ENCODE measurements around the gene FAM50B. TPM values are rescaled to one million over a fixed set of nuclear protein-coding genes. Genes with fewer than 3 reads are reported as not detected.
"Not testable (repeated sequence)": the region's sequence is repeated elsewhere in the genome, so short reads cannot be mapped to it uniquely, and the experiment has no call there.

FAM50B gene
- total RNA-seq, 6 donors from 2014 or later: 11.7 to 23.3 (median 15.4) TPM

DNA sequence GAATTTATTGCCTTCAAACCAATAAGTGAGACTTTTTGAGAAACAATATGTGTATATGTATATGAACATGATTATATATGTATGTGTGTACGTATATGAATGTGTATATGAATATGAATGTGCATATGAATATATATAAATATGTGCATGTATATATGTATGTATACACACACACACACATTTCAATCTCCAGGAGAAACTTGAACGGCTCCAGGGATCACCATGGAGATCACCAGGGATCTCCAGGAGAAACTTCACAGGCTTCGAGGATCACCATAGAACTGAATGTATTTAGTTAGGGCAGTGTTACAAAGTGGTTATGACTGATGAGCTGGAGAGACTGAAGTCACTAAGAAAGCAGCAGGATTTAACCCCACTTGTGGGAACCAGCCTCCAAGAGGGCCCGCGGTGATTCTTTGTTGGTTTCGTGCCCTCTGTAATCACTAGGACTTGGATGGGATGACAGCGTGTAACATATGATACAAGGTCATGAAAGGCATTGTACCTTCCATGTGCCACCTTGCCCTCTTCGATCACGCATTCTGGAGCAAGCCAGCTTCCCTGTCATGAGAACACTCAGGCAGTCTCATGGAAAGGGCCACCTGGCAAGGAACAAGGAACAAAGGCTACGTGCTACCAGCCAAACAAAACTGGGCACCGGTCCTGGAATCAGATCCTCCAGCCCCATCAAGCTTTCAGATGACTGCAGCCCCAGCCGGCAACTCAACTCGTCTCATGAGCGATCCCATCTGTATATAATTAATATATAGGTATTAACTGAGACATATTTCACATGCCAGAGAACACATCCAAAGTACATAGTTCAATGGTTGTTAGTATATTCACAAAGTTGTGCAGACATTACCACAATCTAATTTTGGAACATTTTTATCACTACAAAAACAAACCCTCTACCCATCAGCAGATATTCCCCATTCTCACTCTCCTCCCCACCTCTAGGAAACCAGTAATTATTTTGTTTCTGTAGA, 8.6 kb downstream of the FAM50B start:
- DNase-seq: no peak

DNA sequence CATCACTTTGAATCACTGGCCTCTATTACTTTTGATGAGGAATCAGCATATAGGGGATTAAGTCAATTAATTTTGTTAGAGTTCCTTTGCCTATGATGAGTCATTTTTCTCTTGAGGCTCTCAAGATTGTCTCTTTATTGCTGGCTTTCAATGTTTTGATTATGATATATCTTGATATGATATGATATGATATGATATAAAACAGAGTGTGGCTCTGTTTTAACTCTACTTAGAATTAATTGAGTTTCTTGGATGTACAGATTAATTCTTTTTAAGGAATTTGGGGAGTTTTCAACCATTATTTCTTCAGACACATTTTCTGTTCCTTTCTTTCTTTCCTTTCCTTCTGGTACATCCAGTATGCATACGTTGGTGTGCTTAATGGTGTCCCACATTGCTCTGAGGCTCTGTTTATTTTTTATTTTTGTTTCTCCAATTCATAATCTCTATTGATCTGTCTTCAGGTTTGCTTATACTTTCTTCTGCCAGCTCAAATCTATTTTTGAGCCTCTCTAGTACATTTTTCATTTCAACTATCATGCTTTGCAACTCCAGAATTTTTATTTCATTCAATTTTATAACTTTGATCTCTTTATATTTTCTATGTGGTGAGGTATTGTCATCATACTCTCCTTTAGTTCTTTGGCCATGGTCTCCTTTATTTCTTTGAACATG, 10.8 kb downstream of the FAM50B start:
- H3K4me3 ChIP-seq: no peak overlapping the region
- no peak for DNase-seq
- TF ChIP-seq, protein P1, sequence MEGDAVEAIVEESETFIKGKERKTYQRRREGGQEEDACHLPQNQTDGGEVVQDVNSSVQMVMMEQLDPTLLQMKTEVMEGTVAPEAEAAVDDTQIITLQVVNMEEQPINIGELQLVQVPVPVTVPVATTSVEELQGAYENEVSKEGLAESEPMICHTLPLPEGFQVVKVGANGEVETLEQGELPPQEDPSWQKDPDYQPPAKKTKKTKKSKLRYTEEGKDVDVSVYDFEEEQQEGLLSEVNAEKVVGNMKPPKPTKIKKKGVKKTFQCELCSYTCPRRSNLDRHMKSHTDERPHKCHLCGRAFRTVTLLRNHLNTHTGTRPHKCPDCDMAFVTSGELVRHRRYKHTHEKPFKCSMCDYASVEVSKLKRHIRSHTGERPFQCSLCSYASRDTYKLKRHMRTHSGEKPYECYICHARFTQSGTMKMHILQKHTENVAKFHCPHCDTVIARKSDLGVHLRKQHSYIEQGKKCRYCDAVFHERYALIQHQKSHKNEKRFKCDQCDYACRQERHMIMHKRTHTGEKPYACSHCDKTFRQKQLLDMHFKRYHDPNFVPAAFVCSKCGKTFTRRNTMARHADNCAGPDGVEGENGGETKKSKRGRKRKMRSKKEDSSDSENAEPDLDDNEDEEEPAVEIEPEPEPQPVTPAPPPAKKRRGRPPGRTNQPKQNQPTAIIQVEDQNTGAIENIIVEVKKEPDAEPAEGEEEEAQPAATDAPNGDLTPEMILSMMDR (IDR thresholded peaks at IDR 0.05): no peak
- WGBS, 2 donors: 72 to 81% methylated on average over 1 of the region's 1 CpG
- H3K4me1 ChIP-seq: no peaks in the 10 kb centered on the region
- ATAC-seq (ENCODE audit: low FRiP score in 2 of 2): no peak
- H3K27ac ChIP-seq: no peak overlapping the region
- no peaks in the 10 kb centered on the region for H3K9me3 ChIP-seq
- no peaks in the 10 kb centered on the region for H3K36me3 ChIP-seq
- H3K27me3 ChIP-seq: no peaks in the 10 kb centered on the region

More for the DNA sequence above, 8.6 kb downstream of the FAM50B start:
- Histone ChIP-seq H3K4me3 (no peak overlapping the region), H3K9me3 (no peaks in the 10 kb centered on the region), H3K27ac (no peak overlapping the region), H3K36me3 (no peaks in the 10 kb centered on the region), H3K27me3 (no peaks in the 10 kb centered on the region), H3K4me1 (no peaks in the 10 kb centered on the region)
- no peak for ATAC-seq (ENCODE audit: low FRiP score in 2 of 2)
- TF ChIP-seq, protein P1 (IDR thresholded peaks at IDR 0.05): no peak
- TF ChIP-seq EP300 (IDR thresholded peaks at IDR 0.05): no peak
- TF ChIP-seq POLR2A (IDR thresholded peaks at IDR 0.05): no peak
- no peak for TF ChIP-seq POLR2AphosphoS5 (IDR thresholded peaks at IDR 0.05)
- 92 to 93% methylated on average over 14 of the region's 14 CpGs for WGBS, 2 donors

DNA sequence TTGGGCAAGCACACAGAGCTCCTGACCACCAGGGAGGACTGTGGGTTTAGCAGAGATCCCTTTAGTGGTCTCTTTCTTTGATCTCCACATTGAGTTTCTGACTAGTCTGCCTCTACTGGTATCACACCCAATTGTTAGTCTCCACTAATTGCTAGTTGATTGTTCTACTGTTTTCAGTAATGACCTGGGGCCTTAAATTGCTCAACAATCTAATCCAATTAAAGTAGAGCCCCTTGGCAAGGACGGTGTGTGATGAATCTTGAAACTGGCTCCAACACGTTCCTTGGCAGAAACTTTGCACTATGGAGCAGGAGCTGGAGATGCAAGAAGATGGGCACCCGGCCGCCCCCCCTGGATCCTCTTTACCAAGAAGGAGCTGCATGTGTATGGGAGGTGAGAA, 12.3 kb downstream of the FAM50B start:
- no peaks in the 10 kb centered on the region for H3K9me3 ChIP-seq
- no peak overlapping the region for H3K27ac ChIP-seq
- TF ChIP-seq POLR2A (IDR thresholded peaks at IDR 0.05) (no peak), EP300 (IDR thresholded peaks at IDR 0.05) (no peak), POLR2AphosphoS5 (IDR thresholded peaks at IDR 0.05) (no peak)
- TF ChIP-seq, protein P1 (IDR thresholded peaks at IDR 0.05): no peak
- no peak for DNase-seq
- no peaks in the 10 kb centered on the region for H3K36me3 ChIP-seq
- no peak overlapping the region for H3K4me3 ChIP-seq
- 92 to 94% methylated on average over 4 of the region's 4 CpGs for WGBS, 2 donors
- ATAC-seq (ENCODE audit: low FRiP score in 2 of 2): no peak
- H3K27me3 ChIP-seq: no peaks in the 10 kb centered on the region
- no peaks in the 10 kb centered on the region for H3K4me1 ChIP-seq

DNA sequence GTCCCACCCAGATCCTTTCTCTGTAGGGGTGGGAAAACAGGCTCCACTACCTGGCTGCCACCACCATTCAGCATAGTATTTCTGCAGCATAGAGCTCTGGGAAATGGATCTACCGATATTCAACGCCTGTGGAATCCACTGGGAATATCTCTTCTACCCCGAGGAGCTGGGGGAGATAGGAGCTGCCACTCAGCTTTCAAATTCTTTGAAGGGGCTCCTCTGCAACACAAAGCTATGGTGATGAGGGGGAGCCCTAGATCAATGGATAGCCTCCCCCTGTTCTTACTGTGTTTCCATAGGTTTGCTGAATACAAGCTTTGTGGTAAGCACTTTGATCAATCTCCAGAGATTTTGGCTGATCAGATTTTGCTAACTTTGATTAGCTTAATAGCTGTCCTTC, 12.9 kb downstream of the FAM50B start:
- H3K27me3 ChIP-seq: no peaks in the 10 kb centered on the region
- ATAC-seq (ENCODE audit: low FRiP score in 2 of 2) (no peak), DNase-seq (no peak)
- H3K4me3 ChIP-seq: no peak overlapping the region
- no peaks in the 10 kb centered on the region for H3K4me1 ChIP-seq
- no peaks in the 10 kb centered on the region for H3K36me3 ChIP-seq
- TF ChIP-seq, protein P1 (IDR thresholded peaks at IDR 0.05): no peak
- TF ChIP-seq POLR2A (IDR thresholded peaks at IDR 0.05): no peak
- TF ChIP-seq POLR2AphosphoS5 (IDR thresholded peaks at IDR 0.05): no peak
- no peak for TF ChIP-seq EP300 (IDR thresholded peaks at IDR 0.05)
- WGBS, 2 donors: 67 to 83% methylated on average over 3 of the region's 3 CpGs
- H3K27ac ChIP-seq: no peak overlapping the region
- H3K9me3 ChIP-seq: no peaks in the 10 kb centered on the region

DNA sequence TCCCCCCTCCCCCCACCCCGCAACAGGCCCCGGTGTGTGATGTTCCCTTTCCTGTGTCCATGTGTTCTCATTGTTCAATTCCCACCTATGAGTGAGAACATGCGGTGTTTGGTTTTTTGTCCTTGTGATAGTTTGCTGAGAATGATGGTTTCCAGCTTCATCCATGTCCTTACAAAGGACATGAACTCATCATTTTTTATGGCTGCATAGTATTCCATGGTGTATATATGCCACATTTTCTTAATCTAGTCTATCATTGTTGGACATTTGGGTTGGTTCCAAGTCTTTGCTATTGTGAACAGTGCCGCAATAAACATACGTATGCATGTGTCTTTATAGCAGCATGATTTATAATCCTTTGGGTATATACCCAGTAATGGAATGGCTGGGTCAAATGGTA, 14.1 kb downstream of the FAM50B start:
- H3K27me3 ChIP-seq; ATAC-seq (ENCODE audit: low FRiP score in 2 of 2); H3K9me3 ChIP-seq; DNase-seq; H3K27ac ChIP-seq; H3K4me3 ChIP-seq; H3K36me3 ChIP-seq; H3K4me1 ChIP-seq: not testable (repeated sequence)
- WGBS, 2 donors: 87 to 100% methylated on average over 3 to 4 of the region's 5 CpGs
